Measurements from ENCODE around the gene ZBTB46.

The ZBTB46 gene

GRCh38 chr20:63735859-63736718 is 95.0 kb downstream of the ZBTB46 start, which contains the start of gene LIME1:
Gene LIME1 (plus strand): TSS chr20:63736664. CDS start chr20:63737550, 886 bp downstream.
- in situ Hi-C loops (cut with MboI; ENCODE audit: low sequenced_read_pairs, unreplicated experiment): no loop called here
- TF ChIP-seq, protein P1, sequence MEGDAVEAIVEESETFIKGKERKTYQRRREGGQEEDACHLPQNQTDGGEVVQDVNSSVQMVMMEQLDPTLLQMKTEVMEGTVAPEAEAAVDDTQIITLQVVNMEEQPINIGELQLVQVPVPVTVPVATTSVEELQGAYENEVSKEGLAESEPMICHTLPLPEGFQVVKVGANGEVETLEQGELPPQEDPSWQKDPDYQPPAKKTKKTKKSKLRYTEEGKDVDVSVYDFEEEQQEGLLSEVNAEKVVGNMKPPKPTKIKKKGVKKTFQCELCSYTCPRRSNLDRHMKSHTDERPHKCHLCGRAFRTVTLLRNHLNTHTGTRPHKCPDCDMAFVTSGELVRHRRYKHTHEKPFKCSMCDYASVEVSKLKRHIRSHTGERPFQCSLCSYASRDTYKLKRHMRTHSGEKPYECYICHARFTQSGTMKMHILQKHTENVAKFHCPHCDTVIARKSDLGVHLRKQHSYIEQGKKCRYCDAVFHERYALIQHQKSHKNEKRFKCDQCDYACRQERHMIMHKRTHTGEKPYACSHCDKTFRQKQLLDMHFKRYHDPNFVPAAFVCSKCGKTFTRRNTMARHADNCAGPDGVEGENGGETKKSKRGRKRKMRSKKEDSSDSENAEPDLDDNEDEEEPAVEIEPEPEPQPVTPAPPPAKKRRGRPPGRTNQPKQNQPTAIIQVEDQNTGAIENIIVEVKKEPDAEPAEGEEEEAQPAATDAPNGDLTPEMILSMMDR (IDR thresholded peaks at IDR 0.05; ENCODE audit: borderline replicate concordance, control extremely low read depth, extremely low read depth, insufficient read depth, missing control alignments): no peak
- DNase-seq (ENCODE audit: low spot score): peak; percentile 57

DNA sequence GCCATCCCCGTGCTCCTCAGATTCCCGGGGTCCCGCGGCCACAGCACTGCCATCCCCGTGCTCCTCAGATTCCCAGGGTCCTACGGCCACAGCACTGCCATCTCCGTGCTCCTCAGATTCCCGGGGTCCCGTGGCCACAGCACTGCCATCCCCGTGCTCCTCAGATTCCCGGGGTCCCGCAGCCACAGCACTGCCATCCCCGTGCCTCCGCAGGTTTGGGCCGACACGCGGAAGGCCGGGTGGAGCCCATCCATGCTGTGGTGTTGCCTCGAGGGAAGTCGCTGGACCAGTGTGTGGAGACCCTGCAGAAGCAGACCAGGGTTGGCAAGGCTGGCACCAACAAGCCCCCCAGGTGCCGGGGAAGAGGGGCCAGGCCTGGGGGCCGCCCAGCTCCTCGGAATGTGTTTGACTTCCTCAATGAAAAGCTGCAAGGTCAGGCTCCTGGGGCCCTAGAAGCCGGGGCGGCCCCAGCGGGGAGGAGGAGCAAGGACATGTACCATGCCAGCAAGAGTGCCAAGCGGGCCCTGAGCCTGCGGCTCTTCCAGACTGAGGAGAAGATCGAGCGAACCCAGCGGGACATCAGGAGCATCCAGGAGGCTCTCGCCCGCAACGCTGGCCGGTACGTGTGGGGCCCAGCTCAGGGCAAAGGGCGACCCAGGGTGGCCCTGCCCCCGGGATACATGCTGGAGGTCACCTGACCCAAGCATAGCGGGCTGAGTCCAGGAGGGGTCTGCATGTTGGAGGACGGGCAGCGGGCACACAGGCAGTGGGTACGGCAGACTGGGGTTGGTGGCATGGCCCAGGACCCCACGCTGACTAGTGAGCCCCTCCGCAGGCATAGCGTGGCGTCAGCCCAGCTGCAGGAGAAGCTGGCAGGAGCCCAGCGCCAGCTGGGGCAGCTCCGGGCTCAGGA is 95.9 kb downstream of the ZBTB46 start:
- in situ Hi-C loops (cut with MboI; ENCODE audit: low sequenced_read_pairs, unreplicated experiment): no loop called here
- TF ChIP-seq, protein P1 (IDR thresholded peaks at IDR 0.05; ENCODE audit: borderline replicate concordance, control extremely low read depth, extremely low read depth, insufficient read depth, missing control alignments): no peak

GRCh38 chr20:63734111-63734945 is 96.7 kb downstream of the ZBTB46 start:
- in situ Hi-C loops (cut with MboI; ENCODE audit: low sequenced_read_pairs, unreplicated experiment): no loop called here
- TF ChIP-seq, protein P1 (IDR thresholded peaks at IDR 0.05; ENCODE audit: borderline replicate concordance, control extremely low read depth, extremely low read depth, insufficient read depth, missing control alignments): no peak
- DNase-seq (ENCODE audit: low spot score): peak; percentile 21

More for the DNA sequence above, 95.9 kb downstream of the ZBTB46 start:
- DNase-seq (ENCODE audit: low spot score): no peak

DNA sequence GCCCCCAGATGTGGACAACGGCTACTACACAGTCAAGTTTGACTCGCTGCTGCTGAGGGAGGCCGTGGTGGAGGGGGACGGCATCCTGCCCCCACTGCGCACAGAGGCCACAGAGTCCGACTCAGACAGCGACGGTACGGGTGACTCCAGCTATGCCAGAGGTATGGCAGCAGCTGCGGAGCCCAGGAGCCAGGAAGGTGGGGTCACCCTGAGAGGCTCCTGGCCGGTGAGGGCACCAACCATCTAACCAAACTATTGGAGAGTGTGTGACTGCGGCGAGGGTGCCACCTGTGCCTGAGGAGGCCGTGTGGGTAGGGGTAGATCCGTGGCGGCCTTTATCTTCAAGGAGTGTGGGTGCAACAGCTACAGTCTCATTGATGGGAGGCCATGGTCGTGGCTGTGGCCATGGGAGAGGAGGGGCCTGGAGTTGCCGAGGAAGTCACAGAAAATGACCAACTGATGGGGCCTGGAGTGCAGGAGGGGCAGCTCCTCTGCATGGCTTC is 97.4 kb downstream of the ZBTB46 start:
- no peak for DNase-seq (ENCODE audit: low spot score)
- TF ChIP-seq, protein P1 (IDR thresholded peaks at IDR 0.05; ENCODE audit: borderline replicate concordance, control extremely low read depth, extremely low read depth, insufficient read depth, missing control alignments): no peak
- in situ Hi-C loops (cut with MboI; ENCODE audit: low sequenced_read_pairs, unreplicated experiment): no loop called here

DNA sequence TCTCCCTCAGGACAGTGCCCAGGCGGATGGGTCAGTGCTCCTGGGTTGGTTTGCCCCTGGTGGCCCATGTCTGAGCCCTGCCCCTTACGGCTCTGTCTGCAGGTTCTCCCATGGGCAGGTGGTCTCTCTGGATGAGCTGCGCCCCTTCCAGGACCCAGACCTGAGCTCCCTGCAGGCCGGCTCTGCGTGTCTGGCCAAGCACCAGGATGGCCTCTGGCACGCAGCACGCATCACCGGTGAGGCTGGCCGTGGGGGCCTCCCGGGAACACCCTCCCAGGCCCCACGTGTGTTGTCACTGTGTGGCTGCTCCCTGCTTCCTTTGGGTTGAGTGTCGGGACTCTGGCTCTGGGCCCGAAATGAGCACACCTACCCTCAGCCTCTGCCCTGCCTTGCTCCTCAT is 97.9 kb downstream of the ZBTB46 start:
- DNase-seq (ENCODE audit: low spot score): no peak
- in situ Hi-C loops (cut with MboI; ENCODE audit: low sequenced_read_pairs, unreplicated experiment): no loop called here
- TF ChIP-seq, protein P1 (IDR thresholded peaks at IDR 0.05; ENCODE audit: borderline replicate concordance, control extremely low read depth, extremely low read depth, insufficient read depth, missing control alignments): no peak

All from GM13976 (cell line).